HCT116 (cell line): ENCODE measurements around the gene SORT1. TPM values are rescaled to one million over a fixed set of nuclear protein-coding genes. Genes with fewer than 3 reads are reported as not detected.

Experiments used
- ATAC-seq: fragments of 200-7000 bp; cut with Tn5 transposase; 2 replicates; pipeline ENCODE4 v1.9.1; 2020; ENCODE audit warnings: mild to moderate bottlenecking, moderate library complexity
- BruUV-seq: library from RNA; stranded (reverse); fragments of 400-500 nt; replicated peaks from 2 replicates; lab custom pipeline; 2021; lab: Mats Ljungman, UMichigan
- CTCF ChIA-PET: fragments of 300-600 bp; sonication (Branson Sonifier 250); formaldehyde crosslinking; loops from one replicate; lab custom pipeline; 2021; ENCODE audit warnings: antibody characterized with exemption; lab: Charles Lee
- POLR2A ChIA-PET: fragments of 300-600, 350-600 bp; sonication (Branson Sonifier 250); formaldehyde crosslinking; loops from one replicate; lab custom pipeline; 2021; ENCODE audit warnings: antibody characterized with exemption; lab: Charles Lee
- RAD21 ChIA-PET, 2 experiments: fragments of 300-600 bp; sonication (Branson Sonifier 250); formaldehyde crosslinking; loops; one replicate each; lab custom pipeline; 2023; ENCODE audit warnings: low total read pairs in 2 of 2; ENCODE audit not compliant: uncharacterized antibody in 2 of 2, unreplicated experiment in 2 of 2, low non-redundant PET in 1 of 2; lab: Charles Lee
- DNase-seq: peaks from one replicate; pipeline ENCODE4 v3.0.0-alpha.2; 2010; ENCODE audit warnings: low read depth, low spot score
- H2AFZ ChIP-seq: fragments of 200-600 bp; shearing (Covaris generic), sonication (generic); 2 replicates; pipeline ENCODE4 v1.6.1; 2017; ENCODE audit warnings: low read depth, mixed run types, mixed read lengths, antibody characterized with exemption, low read length; ENCODE audit not compliant: poor library complexity, severe bottlenecking
- H3K27ac ChIP-seq: 2 replicates; pipeline ENCODE4 v1.5.1; 2012; ENCODE audit warnings: low read depth, low read length
- H3K27me3 ChIP-seq: fragments of 200-600 bp; sonication (generic); 2 replicates; pipeline ENCODE4 v1.6.1; 2016; ENCODE audit warnings: mixed run types, low read length, mixed read lengths; ENCODE audit not compliant: insufficient read depth
- H3K36me3 ChIP-seq, 2 experiments: fragments of 200-500 bp in 1 of 2; fragments of 200-600 bp in 1 of 2; sonication (Bioruptor generic) in 1 of 2; sonication (generic) in 1 of 2; 2 replicates each; pipeline versions ENCODE4 v1.5.1 to v1.6.1; 2014 to 2016; ENCODE audit warnings: low read length in 2 of 2, inconsistent platforms in 1 of 2, mixed read lengths in 1 of 2, mixed run types in 1 of 2; ENCODE audit not compliant: insufficient read depth in 2 of 2, control insufficient read depth in 1 of 2
- H3K4me1 ChIP-seq, 2 experiments: fragments of 200-600 bp in 1 of 2; sonication (generic) in 1 of 2; 2 replicates each; pipeline versions ENCODE4 v1.5.1 to v1.6.1; 2012 to 2017; ENCODE audit warnings: low read length in 2 of 2, inconsistent platforms in 1 of 2, mild to moderate bottlenecking in 1 of 2, mixed read lengths in 1 of 2, mixed run types in 1 of 2, moderate library complexity in 1 of 2; ENCODE audit not compliant: insufficient read depth in 2 of 2, control insufficient read depth in 1 of 2
- H3K4me2 ChIP-seq: fragments of 200-600 bp; sonication (generic); 2 replicates; pipeline ENCODE4 v1.6.1; 2017; ENCODE audit warnings: mixed run types, low read length, mixed read lengths
- H3K4me3 ChIP-seq, 2 experiments: fragments of 200-600 bp in 1 of 2; sonication (generic) in 1 of 2; replicated peaks in 1 of 2; 2 replicates each; pipeline ENCODE4 v1.5.1; 2011 to 2016; ENCODE audit warnings: low read length in 2 of 2, control low read depth in 1 of 2, low read depth in 1 of 2, mild to moderate bottlenecking in 1 of 2, mixed read lengths in 1 of 2, mixed run types in 1 of 2
- H3K79me2 ChIP-seq: fragments of 200-600 bp; sonication (generic); 2 replicates; pipeline ENCODE4 v1.6.1; 2017; ENCODE audit warnings: mild to moderate bottlenecking, mixed run types, low read length, moderate library complexity, mixed read lengths; ENCODE audit not compliant: insufficient read depth
- H3K9ac ChIP-seq: fragments of 200-600 bp; sonication (generic); 2 replicates; pipeline ENCODE4 v1.6.1; 2016; ENCODE audit warnings: low read length, mixed read lengths
- H3K9me2 ChIP-seq: fragments of 200-600 bp; sonication (generic), shearing (Covaris generic); 2 replicates; pipeline ENCODE4 v1.6.1; 2017; ENCODE audit warnings: mixed run types, mild to moderate bottlenecking, moderate library complexity; ENCODE audit not compliant: insufficient read depth
- H3K9me3 ChIP-seq, 2 experiments: fragments of 200-500 bp in 1 of 2; fragments of 200-600 bp in 1 of 2; sonication (Bioruptor generic) in 1 of 2; sonication (generic) in 1 of 2; 2 replicates each; pipeline ENCODE4 v1.6.1; 2014 to 2017; ENCODE audit warnings: low read length in 2 of 2, mixed read lengths in 2 of 2, inconsistent platforms in 1 of 2, low read depth in 1 of 2, mild to moderate bottlenecking in 1 of 2, mixed run types in 1 of 2, moderate library complexity in 1 of 2; ENCODE audit not compliant: control insufficient read depth in 1 of 2, insufficient read depth in 1 of 2
- H4K20me1 ChIP-seq: fragments of 200-600 bp; sonication (generic), shearing (Covaris generic); 2 replicates; pipeline ENCODE4 v1.6.1; 2017; ENCODE audit warnings: mixed run types, mild to moderate bottlenecking, moderate library complexity; ENCODE audit not compliant: insufficient read depth
- CEBPB ChIP-seq: IDR thresholded peaks from 2 replicates; pipeline ENCODE4 v1.6.1; 2012; ENCODE audit warnings: low read depth
- EZH2 ChIP-seq: fragments of 200-600 bp; sonication (generic); IDR thresholded peaks from 2 replicates; pipeline ENCODE4 v1.6.1; 2017; ENCODE audit warnings: antibody characterized with exemption, mixed run types
- JUND ChIP-seq: IDR thresholded peaks from 2 replicates; pipeline ENCODE4 v1.6.1; 2012
- REST ChIP-seq: IDR thresholded peaks from 2 replicates; pipeline ENCODE4 v1.6.1; 2012; ENCODE audit warnings: low read depth
- SP1 ChIP-seq: IDR thresholded peaks from 2 replicates; pipeline ENCODE4 v1.6.1; 2012; ENCODE audit warnings: low read depth
- SRF ChIP-seq: IDR thresholded peaks from 2 replicates; pipeline ENCODE4 v1.6.1; 2012; ENCODE audit warnings: low read depth
- TCF7L2 ChIP-seq: IDR thresholded peaks from 2 replicates; pipeline ENCODE4 v1.7.0; 2011; ENCODE audit warnings: borderline replicate concordance, inconsistent platforms; ENCODE audit not compliant: insufficient read depth, insufficient read length; ENCODE audit errors: extremely low read depth
- ZBTB33 ChIP-seq: IDR thresholded peaks from 2 replicates; pipeline ENCODE4 v1.6.1; 2011; ENCODE audit warnings: mild to moderate bottlenecking, low read length, moderate library complexity; ENCODE audit not compliant: insufficient replicate concordance; ENCODE audit errors: extremely low read depth
- intact Hi-C: fragments of 100-400 bp; cut with micrococcal nuclease; formaldehyde crosslinking; loops from 2 replicates; pipeline ENCODE4 v1.10.0; 2022
- total RNA-seq: library from RNA; stranded (reverse); gene quantifications from one replicate; pipeline ENCODE4 v1.2.1, GENCODE V29; 2021; ENCODE audit not compliant: unreplicated experiment

Gene SORT1
- total RNA-seq, 1 experiment from 2014 or later = 20.2 TPM

GRCh38 chr1:109312978-109313775 lies 84.5 kb downstream of the SORT1 start:
- H3K9ac ChIP-seq = no peak overlapping the region
- no peak overlapping the region for H2AFZ ChIP-seq
- intact Hi-C loops = no loop called here
- ChIA-PET POLR2A (no interaction called here), CTCF (no interaction called here), RAD21 (no interaction called here)
- no peaks in the 10 kb centered on the region for H3K27me3 ChIP-seq
- TF ChIP-seq EZH2 (no peak), SRF (no peak), REST (no peak), TCF7L2 (no peak), ZBTB33 (no peak), SP1 (no peak), JUND (no peak), CEBPB (no peak)
- H3K36me3 ChIP-seq = no peaks in the 10 kb centered on the region; a peak in 1 of 4 replicates
- no peaks in the 10 kb centered on the region for H3K9me2 ChIP-seq
- no peaks in the 10 kb centered on the region for H4K20me1 ChIP-seq
- no peaks in the 10 kb centered on the region for H3K4me1 ChIP-seq
- no peaks in the 10 kb centered on the region for H3K79me2 ChIP-seq
- DNase-seq (no peak), ATAC-seq (no peak)
- H3K4me2 ChIP-seq = no peak overlapping the region
- no peak overlapping the region for H3K27ac ChIP-seq
- no peak overlapping the region for H3K4me3 ChIP-seq
- H3K9me3 ChIP-seq = no peaks in the 10 kb centered on the region
- TSS peak; percentile 31 for BruUV-seq
